Panc1 (cell line): ENCODE data around the gene TGM3. TPM values are rescaled to one million over a fixed set of nuclear protein-coding genes. Genes with fewer than 3 reads are reported as not detected.

ENCODE experiments used
- ATAC-seq: fragments of 200-7000 bp; cut with Tn5 transposase; 2 replicates; pipeline ENCODE4 v1.9.1; 2020; ENCODE audit warnings: mild to moderate bottlenecking, moderate library complexity
- BruUV-seq: library from RNA; stranded (reverse); fragments of 400-500 nt; replicated peaks from 2 replicates; lab custom pipeline; 2021; lab: Mats Ljungman, UMichigan
- CTCF ChIA-PET: fragments of 300-600 bp; sonication (Branson Sonifier 250); formaldehyde crosslinking; loops from one replicate; lab custom pipeline; 2022; ENCODE audit warnings: antibody characterized with exemption; lab: Charles Lee
- POLR2A ChIA-PET: fragments of 300-600 bp; sonication (Branson Sonifier 250); formaldehyde crosslinking; loops from one replicate; lab custom pipeline; 2022; ENCODE audit warnings: antibody characterized with exemption; lab: Charles Lee
- DNase-seq: peaks from one replicate; pipeline ENCODE4 v3.0.0-alpha.2; 2010; ENCODE audit warnings: low read depth, low spot score
- H3K27ac ChIP-seq: 2 replicates; pipeline ENCODE4 v1.5.1; 2011; ENCODE audit warnings: mild to moderate bottlenecking, low read length, inconsistent platforms
- H3K27me3 ChIP-seq: fragments of 200-500 bp; sonication (Bioruptor generic); 2 replicates; pipeline ENCODE4 v1.6.0; 2014; ENCODE audit warnings: low read length, inconsistent platforms; ENCODE audit not compliant: control insufficient read depth, insufficient read depth
- H3K36me3 ChIP-seq: fragments of 200-500 bp; sonication (Bioruptor generic); 2 replicates; pipeline ENCODE4 v1.5.1; 2014; ENCODE audit warnings: inconsistent platforms, mild to moderate bottlenecking, low read length, moderate library complexity; ENCODE audit not compliant: control insufficient read depth, insufficient read depth
- H3K4me1 ChIP-seq: 2 replicates; pipeline ENCODE4 v1.5.1; 2011; ENCODE audit warnings: inconsistent platforms, mild to moderate bottlenecking, low read length, moderate library complexity; ENCODE audit not compliant: control insufficient read depth, insufficient read depth
- H3K4me3 ChIP-seq, 2 experiments: 2 replicates each; pipeline ENCODE4 v1.5.1; 2011 to 2012; ENCODE audit warnings: low read depth in 2 of 2, low read length in 2 of 2, mild to moderate bottlenecking in 2 of 2, inconsistent platforms in 1 of 2, moderate library complexity in 1 of 2
- H3K9me3 ChIP-seq: fragments of 200-500 bp; sonication (Bioruptor generic); 2 replicates; pipeline ENCODE4 v1.5.1; 2014; ENCODE audit warnings: low read depth, mild to moderate bottlenecking, inconsistent platforms, low read length, moderate library complexity; ENCODE audit not compliant: control insufficient read depth, insufficient read depth
- POLR2AphosphoS5 ChIP-seq: IDR thresholded peaks from 2 replicates; pipeline ENCODE4 v1.6.1; 2012; ENCODE audit warnings: mild to moderate bottlenecking, low read depth, low read length, moderate library complexity
- SIN3A ChIP-seq: IDR thresholded peaks from 2 replicates; pipeline ENCODE4 v1.6.1; 2012; ENCODE audit warnings: low read depth, mild to moderate bottlenecking, low read length, moderate library complexity, borderline replicate concordance; ENCODE audit not compliant: insufficient read depth
- TCF7L2 ChIP-seq: IDR thresholded peaks from 2 replicates; pipeline ENCODE4 v1.6.1; 2011; ENCODE audit warnings: mild to moderate bottlenecking, low read depth, low read length, inconsistent platforms
- in situ Hi-C: cut with HindIII; loops from 2 replicates; pipeline ENCODE4 v1.10.0; 2016; ENCODE audit warnings: low sequenced_read_pairs, low pct_unique_long_range_greater_than_20kb
- intact Hi-C: fragments of 100-400 bp; cut with micrococcal nuclease; formaldehyde crosslinking; loops from one replicate; pipeline ENCODE4 v1.10.0; 2022; ENCODE audit not compliant: unreplicated experiment
- total RNA-seq: library from RNA; stranded (reverse); gene quantifications from one replicate; pipeline ENCODE4 v1.2.1, GENCODE V29; 2021; ENCODE audit not compliant: unreplicated experiment
- TF ChIP-seq, protein P1 (sequence below), 2 experiments: IDR thresholded peaks; 2 replicates each; pipeline ENCODE4 v1.6.1; 2011 to 2012; ENCODE audit warnings: low read depth in 2 of 2, control low read depth in 1 of 2, low read length in 1 of 2, mild to moderate bottlenecking in 1 of 2, moderate library complexity in 1 of 2; ENCODE audit not compliant: insufficient read depth in 1 of 2
- TF ChIP-seq, protein P2 (sequence below): fragments of 450-650 bp; IDR thresholded peaks from 2 replicates; pipeline ENCODE4 v1.5.1; 2017; ENCODE audit warnings: mild to moderate bottlenecking

The TGM3 gene
- total RNA-seq, 1 experiment from 2014 or later, result not detected

DNA sequence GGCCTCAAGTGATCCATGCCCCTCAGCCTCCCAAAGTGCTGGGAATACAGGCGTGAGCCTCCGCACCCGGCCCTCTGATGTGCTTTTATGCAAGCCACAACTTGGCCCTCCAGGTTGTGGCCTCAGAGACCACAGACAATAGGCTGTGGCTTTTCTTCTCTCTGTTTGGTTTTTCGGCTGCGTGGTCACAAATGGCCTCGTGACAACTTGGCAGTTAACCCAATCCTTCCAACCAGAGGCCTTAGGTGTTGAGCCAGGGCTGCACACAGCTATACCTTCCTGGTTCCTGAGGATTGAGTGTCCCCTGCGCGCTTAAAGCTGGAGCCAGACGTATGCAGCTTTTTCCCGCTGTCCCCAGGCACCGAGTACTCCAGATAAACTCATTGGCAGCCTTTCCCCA lies 6.3 kb upstream of the TGM3 start:
- in situ Hi-C loops, result no loop called here
- no peak for ATAC-seq
- no peak overlapping the region for H3K27ac ChIP-seq
- intact Hi-C loops, result no loop called here
- H3K36me3 ChIP-seq, result no peaks in the 10 kb centered on the region
- no peaks in the 10 kb centered on the region for H3K4me1 ChIP-seq
- H3K9me3 ChIP-seq, result no peaks in the 10 kb centered on the region
- POLR2A ChIA-PET, result no interaction called here
- CTCF ChIA-PET, result no interaction called here
- TF ChIP-seq POLR2AphosphoS5, result no peak
- no peak for TF ChIP-seq SIN3A
- TF ChIP-seq, protein P1, sequence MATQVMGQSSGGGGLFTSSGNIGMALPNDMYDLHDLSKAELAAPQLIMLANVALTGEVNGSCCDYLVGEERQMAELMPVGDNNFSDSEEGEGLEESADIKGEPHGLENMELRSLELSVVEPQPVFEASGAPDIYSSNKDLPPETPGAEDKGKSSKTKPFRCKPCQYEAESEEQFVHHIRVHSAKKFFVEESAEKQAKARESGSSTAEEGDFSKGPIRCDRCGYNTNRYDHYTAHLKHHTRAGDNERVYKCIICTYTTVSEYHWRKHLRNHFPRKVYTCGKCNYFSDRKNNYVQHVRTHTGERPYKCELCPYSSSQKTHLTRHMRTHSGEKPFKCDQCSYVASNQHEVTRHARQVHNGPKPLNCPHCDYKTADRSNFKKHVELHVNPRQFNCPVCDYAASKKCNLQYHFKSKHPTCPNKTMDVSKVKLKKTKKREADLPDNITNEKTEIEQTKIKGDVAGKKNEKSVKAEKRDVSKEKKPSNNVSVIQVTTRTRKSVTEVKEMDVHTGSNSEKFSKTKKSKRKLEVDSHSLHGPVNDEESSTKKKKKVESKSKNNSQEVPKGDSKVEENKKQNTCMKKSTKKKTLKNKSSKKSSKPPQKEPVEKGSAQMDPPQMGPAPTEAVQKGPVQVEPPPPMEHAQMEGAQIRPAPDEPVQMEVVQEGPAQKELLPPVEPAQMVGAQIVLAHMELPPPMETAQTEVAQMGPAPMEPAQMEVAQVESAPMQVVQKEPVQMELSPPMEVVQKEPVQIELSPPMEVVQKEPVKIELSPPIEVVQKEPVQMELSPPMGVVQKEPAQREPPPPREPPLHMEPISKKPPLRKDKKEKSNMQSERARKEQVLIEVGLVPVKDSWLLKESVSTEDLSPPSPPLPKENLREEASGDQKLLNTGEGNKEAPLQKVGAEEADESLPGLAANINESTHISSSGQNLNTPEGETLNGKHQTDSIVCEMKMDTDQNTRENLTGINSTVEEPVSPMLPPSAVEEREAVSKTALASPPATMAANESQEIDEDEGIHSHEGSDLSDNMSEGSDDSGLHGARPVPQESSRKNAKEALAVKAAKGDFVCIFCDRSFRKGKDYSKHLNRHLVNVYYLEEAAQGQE (IDR thresholded peaks at IDR 0.05; ENCODE audit: insufficient read depth in 1 of 2, low read depth in 2 of 2, low read length in 1 of 2), result no peak
- TF ChIP-seq, protein P2, sequence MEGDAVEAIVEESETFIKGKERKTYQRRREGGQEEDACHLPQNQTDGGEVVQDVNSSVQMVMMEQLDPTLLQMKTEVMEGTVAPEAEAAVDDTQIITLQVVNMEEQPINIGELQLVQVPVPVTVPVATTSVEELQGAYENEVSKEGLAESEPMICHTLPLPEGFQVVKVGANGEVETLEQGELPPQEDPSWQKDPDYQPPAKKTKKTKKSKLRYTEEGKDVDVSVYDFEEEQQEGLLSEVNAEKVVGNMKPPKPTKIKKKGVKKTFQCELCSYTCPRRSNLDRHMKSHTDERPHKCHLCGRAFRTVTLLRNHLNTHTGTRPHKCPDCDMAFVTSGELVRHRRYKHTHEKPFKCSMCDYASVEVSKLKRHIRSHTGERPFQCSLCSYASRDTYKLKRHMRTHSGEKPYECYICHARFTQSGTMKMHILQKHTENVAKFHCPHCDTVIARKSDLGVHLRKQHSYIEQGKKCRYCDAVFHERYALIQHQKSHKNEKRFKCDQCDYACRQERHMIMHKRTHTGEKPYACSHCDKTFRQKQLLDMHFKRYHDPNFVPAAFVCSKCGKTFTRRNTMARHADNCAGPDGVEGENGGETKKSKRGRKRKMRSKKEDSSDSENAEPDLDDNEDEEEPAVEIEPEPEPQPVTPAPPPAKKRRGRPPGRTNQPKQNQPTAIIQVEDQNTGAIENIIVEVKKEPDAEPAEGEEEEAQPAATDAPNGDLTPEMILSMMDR, result no peak
- TF ChIP-seq TCF7L2, result no peak
- H3K27me3 ChIP-seq, result no peaks in the 10 kb centered on the region
- no TSS peak for BruUV-seq
- no peak for DNase-seq
- no peak overlapping the region for H3K4me3 ChIP-seq

DNA sequence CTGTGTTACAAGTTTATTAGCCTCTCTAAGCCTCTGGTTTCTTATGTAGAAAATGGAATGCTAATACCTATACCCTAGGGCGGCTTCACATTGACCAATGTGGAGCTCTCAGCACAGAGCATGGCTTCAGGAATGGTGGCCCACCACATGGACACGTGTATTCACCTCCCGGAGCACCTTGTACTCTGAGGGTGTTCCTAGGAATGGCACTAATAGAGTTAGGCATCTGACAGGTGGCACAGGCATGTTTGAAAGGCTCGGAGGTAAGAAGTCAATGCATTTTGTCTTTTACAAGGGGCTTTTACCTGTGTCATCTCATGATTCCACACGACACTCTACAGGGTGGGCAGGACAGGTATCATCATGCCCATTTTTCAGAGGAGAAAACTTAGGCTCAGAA lies 5.3 kb upstream of the TGM3 start:
- in situ Hi-C loops (no loop called here), intact Hi-C loops (no loop called here)
- TF ChIP-seq POLR2AphosphoS5, result no peak
- no peak for TF ChIP-seq SIN3A
- TF ChIP-seq, protein P2, result no peak
- TF ChIP-seq, protein P1 (IDR thresholded peaks at IDR 0.05; ENCODE audit: insufficient read depth in 1 of 2, low read depth in 2 of 2, low read length in 1 of 2), result no peak
- no peak for TF ChIP-seq TCF7L2
- Histone ChIP-seq H3K4me1 (no peaks in the 10 kb centered on the region), H3K4me3 (no peak overlapping the region), H3K27ac (no peak overlapping the region), H3K9me3 (no peaks in the 10 kb centered on the region), H3K27me3 (no peaks in the 10 kb centered on the region), H3K36me3 (no peaks in the 10 kb centered on the region)
- CTCF ChIA-PET, result no interaction called here
- ATAC-seq (no peak), DNase-seq (no peak)
- POLR2A ChIA-PET, result no interaction called here
- BruUV-seq, result no TSS peak
